ENCODE measurements around the gene CCDC33.

The CCDC33 gene

DNA sequence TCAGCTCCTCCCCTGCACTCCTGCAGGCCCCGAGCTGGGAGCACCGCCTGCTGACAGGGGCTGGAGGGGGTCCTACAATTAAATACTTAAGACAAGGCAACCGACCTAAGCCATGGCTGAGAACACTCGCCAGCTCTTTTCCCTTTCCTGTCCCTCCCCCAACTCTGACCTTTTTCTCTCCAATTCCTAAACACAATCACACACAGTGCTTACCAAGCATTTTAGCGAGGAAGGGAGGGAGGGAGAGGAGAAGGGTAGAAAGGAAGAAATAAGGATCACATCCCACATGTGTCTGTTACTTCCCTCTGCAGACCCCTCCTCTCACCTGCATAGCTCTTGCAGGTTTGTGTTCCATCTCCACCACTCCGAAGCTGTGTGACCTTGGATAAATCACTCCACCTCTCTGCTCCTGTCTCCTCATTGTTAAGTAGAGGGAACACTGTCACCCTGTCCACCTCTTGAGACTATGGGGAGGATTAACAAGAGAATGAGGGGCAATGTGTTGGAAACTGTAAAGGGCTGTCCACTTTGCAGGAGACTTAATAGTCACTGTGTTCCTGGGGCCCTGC lies 67.7 kb downstream of the CCDC33 start:
- peaks cover 0 to 66% (median 39%) of the 10 kb centered on the region in 5 experiments for H3K27me3 ChIP-seq (replicated peaks in 2 of 5; ENCODE audit: control insufficient read depth in 4 of 5, insufficient read depth in 5 of 5, low read length in 4 of 5)
- peaks cover 0 to 6% (median 0%) of the 10 kb centered on the region in 4 experiments for H3K4me1 ChIP-seq (ENCODE audit: control extremely low read depth in 1 of 4, control insufficient read depth in 4 of 4, insufficient read depth in 4 of 4, low read length in 3 of 4)
- no peaks in the 10 kb centered on the region for H3K9me3 ChIP-seq (ENCODE audit: control extremely low read depth in 1 of 5, control insufficient read depth in 4 of 5, insufficient read depth in 2 of 5, low read depth in 1 of 5, low read length in 4 of 5)
- POLR2A ChIA-PET, result no interaction called here
- DNase-seq, result no peak
- H3K4me3 ChIP-seq (ENCODE audit: control insufficient read depth in 1 of 7, extremely low read depth in 1 of 7, insufficient read depth in 4 of 7, low read depth in 2 of 7, low read length in 6 of 7), result no peak overlapping the region
- H3K27ac ChIP-seq (ENCODE audit: insufficient read depth in 1 of 2, low read depth in 1 of 2, low read length in 2 of 2, poor library complexity in 1 of 2, severe bottlenecking in 2 of 2), result no peak overlapping the region
- WGBS (ENCODE audit: insufficient coverage), result no CpG with 5 or more reads among the region's 6 CpGs
- CTCF ChIA-PET, result interaction anchor here (0.9 to 2.1 kb wide), 8 partner anchors 17 to 352 kb away, joined by 3 to 12 read pairs (median 4); no protein-coding TSS in a partner anchor
- H3K36me3 ChIP-seq (ENCODE audit: control insufficient read depth in 4 of 4, insufficient read depth in 4 of 4, low read length in 3 of 4), result no peaks in the 10 kb centered on the region

DNA sequence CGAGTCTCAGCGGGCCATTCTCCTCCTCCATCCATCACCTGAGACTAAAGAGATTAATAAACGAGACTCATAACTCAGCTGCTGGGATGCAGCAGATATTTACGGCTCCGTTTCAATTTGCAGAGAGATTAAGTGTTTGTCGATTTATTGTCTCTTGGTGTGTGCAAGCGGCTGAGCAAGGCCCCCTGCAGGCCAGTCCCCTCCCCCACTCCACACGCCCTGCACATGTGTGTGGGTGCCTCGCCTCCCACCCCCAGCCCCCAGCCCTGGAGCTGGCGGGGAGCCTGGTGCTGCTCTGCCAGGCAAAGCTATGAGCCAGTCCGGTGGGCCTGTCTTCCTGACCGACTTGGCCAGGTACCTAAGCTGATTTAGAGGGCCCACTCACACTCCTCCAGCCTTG lies 68.3 kb downstream of the CCDC33 start:
- peaks cover 0 to 66% (median 36%) of the 10 kb centered on the region in 5 experiments for H3K27me3 ChIP-seq (replicated peaks in 2 of 5; ENCODE audit: control insufficient read depth in 4 of 5, insufficient read depth in 5 of 5, low read length in 4 of 5)
- ChIA-PET CTCF (interaction anchor here (0.6 to 2.1 kb wide), 10 partner anchors 16 to 353 kb away, joined by 3 to 12 read pairs (median 4); no protein-coding TSS in a partner anchor), POLR2A (no interaction called here)
- no peak overlapping the region for H3K4me3 ChIP-seq (ENCODE audit: control insufficient read depth in 1 of 7, extremely low read depth in 1 of 7, insufficient read depth in 4 of 7, low read depth in 2 of 7, low read length in 6 of 7)
- H3K9me3 ChIP-seq (ENCODE audit: control extremely low read depth in 1 of 5, control insufficient read depth in 4 of 5, insufficient read depth in 2 of 5, low read depth in 1 of 5, low read length in 4 of 5), result no peaks in the 10 kb centered on the region
- 82% methylated on average over 6 of the region's 12 CpGs for WGBS (ENCODE audit: insufficient coverage)
- H3K36me3 ChIP-seq (ENCODE audit: control insufficient read depth in 4 of 4, insufficient read depth in 4 of 4, low read length in 3 of 4), result no peaks in the 10 kb centered on the region
- no peak for DNase-seq
- peaks cover 0 to 6% (median 0%) of the 10 kb centered on the region in 4 experiments for H3K4me1 ChIP-seq (ENCODE audit: control extremely low read depth in 1 of 4, control insufficient read depth in 4 of 4, insufficient read depth in 4 of 4, low read length in 3 of 4)
- no peak overlapping the region for H3K27ac ChIP-seq (ENCODE audit: insufficient read depth in 1 of 2, low read depth in 1 of 2, low read length in 2 of 2, poor library complexity in 1 of 2, severe bottlenecking in 2 of 2)

DNA sequence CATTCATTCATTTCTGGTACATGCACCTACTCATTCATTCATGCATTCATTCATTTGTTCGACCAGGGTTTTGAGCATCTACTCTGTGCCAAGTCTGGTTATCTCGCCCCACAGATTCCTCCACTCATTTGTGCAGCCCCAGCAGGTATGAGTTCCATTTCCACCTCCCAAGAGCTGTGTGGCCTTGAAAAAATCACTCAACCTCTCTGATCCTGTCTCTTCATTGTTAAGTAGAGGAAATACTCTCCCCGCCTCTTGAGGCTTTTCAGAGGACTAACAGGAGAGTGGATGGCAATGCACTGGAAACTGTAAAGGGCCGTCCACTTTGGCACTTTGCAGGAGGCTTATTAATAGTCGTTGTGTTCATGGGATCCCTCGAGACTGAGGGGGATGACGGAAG lies 69.6 kb downstream of the CCDC33 start:
- Histone ChIP-seq H3K4me1 (ENCODE audit: control extremely low read depth in 1 of 4, control insufficient read depth in 4 of 4, insufficient read depth in 4 of 4, low read length in 3 of 4) (peaks cover 0 to 6% (median 0%) of the 10 kb centered on the region in 4 experiments), H3K4me3 (ENCODE audit: control insufficient read depth in 1 of 7, extremely low read depth in 1 of 7, insufficient read depth in 4 of 7, low read depth in 2 of 7, low read length in 6 of 7) (no peak overlapping the region), H3K27ac (ENCODE audit: insufficient read depth in 1 of 2, low read depth in 1 of 2, low read length in 2 of 2, poor library complexity in 1 of 2, severe bottlenecking in 2 of 2) (no peak overlapping the region), H3K9me3 (ENCODE audit: control extremely low read depth in 1 of 5, control insufficient read depth in 4 of 5, insufficient read depth in 2 of 5, low read depth in 1 of 5, low read length in 4 of 5) (no peaks in the 10 kb centered on the region), H3K36me3 (ENCODE audit: control insufficient read depth in 4 of 4, insufficient read depth in 4 of 4, low read length in 3 of 4) (no peaks in the 10 kb centered on the region), H3K27me3 (replicated peaks in 2 of 5; ENCODE audit: control insufficient read depth in 4 of 5, insufficient read depth in 5 of 5, low read length in 4 of 5) (peaks cover 0 to 54% (median 27%) of the 10 kb centered on the region in 5 experiments)
- ChIA-PET CTCF (interaction anchor here (1.3 to 1.6 kb wide), 2 partner anchors 66 to 354 kb away, joined by 3 to 4 read pairs; no protein-coding TSS in a partner anchor), POLR2A (no interaction called here)
- WGBS (ENCODE audit: insufficient coverage), result 88% methylated on average over 6 of the region's 7 CpGs
- DNase-seq, result no peak

DNA sequence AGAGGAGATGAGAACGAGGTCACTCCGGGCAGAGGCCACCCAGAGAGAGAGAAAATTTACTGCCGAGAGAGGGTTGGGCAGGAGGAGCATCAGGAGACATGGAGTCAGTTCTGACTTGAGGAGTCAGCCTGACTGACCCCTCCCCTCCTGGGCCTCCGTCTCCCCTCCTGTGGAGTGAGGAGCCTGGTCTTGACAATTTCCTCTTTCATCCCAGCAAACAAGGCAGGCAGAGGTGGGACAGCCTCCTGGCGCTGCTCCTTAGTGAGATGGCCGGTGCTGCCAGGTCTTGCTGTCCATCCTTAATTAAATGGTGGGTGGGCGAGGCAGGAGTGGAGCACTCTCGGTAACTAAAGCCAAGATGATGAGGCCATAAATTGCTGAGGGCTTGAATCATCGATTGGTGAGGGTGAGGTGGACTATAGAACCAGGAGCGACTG lies 70.7 kb downstream of the CCDC33 start:
- ChIA-PET POLR2A (no interaction called here), CTCF (interaction anchor here (1.0 to 4.1 kb wide), 11 partner anchors 9 to 337 kb away, joined by 3 to 44 read pairs (median 4); no protein-coding TSS in a partner anchor)
- no peak overlapping the region for H3K4me3 ChIP-seq (ENCODE audit: control insufficient read depth in 1 of 7, extremely low read depth in 1 of 7, insufficient read depth in 4 of 7, low read depth in 2 of 7, low read length in 6 of 7)
- H3K27me3 ChIP-seq (replicated peaks in 2 of 5; ENCODE audit: control insufficient read depth in 4 of 5, insufficient read depth in 5 of 5, low read length in 4 of 5), result peaks cover 0 to 43% (median 19%) of the 10 kb centered on the region in 5 experiments
- H3K36me3 ChIP-seq (ENCODE audit: control insufficient read depth in 4 of 4, insufficient read depth in 4 of 4, low read length in 3 of 4), result no peaks in the 10 kb centered on the region
- peaks cover 0 to 7% (median 0%) of the 10 kb centered on the region in 4 experiments for H3K4me1 ChIP-seq (ENCODE audit: control extremely low read depth in 1 of 4, control insufficient read depth in 4 of 4, insufficient read depth in 4 of 4, low read length in 3 of 4)
- no peak for DNase-seq
- H3K9me3 ChIP-seq (ENCODE audit: control extremely low read depth in 1 of 5, control insufficient read depth in 4 of 5, insufficient read depth in 2 of 5, low read depth in 1 of 5, low read length in 4 of 5), result no peaks in the 10 kb centered on the region
- WGBS (ENCODE audit: insufficient coverage), result 73% methylated on average over 6 of the region's 10 CpGs
- H3K27ac ChIP-seq (ENCODE audit: insufficient read depth in 1 of 2, low read depth in 1 of 2, low read length in 2 of 2, poor library complexity in 1 of 2, severe bottlenecking in 2 of 2), result no peak overlapping the region

DNA sequence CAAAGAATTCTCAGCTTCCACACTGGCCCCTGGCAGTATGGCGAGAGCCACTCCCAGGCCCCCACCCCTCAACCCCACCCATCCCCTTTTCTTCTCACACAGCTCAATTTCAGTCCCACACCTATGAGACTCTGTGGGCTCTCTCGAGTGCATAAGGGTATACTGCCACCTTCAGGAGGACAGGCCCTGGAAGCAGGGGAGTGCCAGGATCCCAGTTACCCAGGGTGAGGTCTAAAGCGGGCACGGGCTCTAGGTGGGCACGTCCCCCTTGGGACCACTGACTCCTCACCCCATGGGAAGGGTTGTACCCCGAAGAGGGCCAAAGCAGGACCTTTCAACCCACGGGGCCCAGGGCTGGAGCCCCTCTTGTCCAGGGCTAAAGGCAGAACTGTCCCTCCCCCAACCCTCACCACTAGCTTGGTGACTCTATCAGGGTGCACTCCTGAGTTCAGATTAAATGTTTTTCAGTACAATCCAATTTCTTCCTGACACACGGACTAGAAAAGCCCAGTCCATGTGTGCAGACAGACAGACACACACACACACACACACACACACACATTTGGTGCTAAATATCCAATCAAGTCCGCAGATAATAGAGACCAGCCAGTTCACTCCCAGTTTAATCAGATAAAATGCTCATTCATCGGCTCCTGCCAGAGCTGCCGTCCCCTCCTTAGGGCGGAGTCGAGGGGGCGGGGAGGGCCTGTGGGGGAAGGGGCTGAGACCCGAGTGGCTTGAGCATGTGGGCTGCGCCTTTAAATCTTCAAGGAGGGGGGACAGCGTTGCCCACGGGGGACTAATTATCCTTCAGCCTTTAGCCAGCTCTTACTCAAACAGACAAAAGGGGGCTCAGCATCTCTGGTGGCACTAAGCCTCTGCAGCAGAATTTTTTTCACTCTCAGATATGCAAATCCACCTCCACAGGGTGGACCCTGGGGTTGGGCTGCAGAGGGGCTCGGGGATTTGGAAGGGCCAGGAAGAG lies 72.0 kb downstream of the CCDC33 start:
- 29% methylated on average over 14 of the region's 19 CpGs for WGBS (ENCODE audit: insufficient coverage)
- Histone ChIP-seq H3K36me3 (ENCODE audit: control insufficient read depth in 4 of 4, insufficient read depth in 4 of 4, low read length in 3 of 4) (no peaks in the 10 kb centered on the region), H3K27ac (ENCODE audit: insufficient read depth in 1 of 2, low read depth in 1 of 2, low read length in 2 of 2, poor library complexity in 1 of 2, severe bottlenecking in 2 of 2) (no peak overlapping the region), H3K4me3 (ENCODE audit: control insufficient read depth in 1 of 7, extremely low read depth in 1 of 7, insufficient read depth in 4 of 7, low read depth in 2 of 7, low read length in 6 of 7) (no peak overlapping the region), H3K4me1 (ENCODE audit: control extremely low read depth in 1 of 4, control insufficient read depth in 4 of 4, insufficient read depth in 4 of 4, low read length in 3 of 4) (peaks cover 0 to 20% (median 0%) of the 10 kb centered on the region in 4 experiments), H3K27me3 (replicated peaks in 2 of 5; ENCODE audit: control insufficient read depth in 4 of 5, insufficient read depth in 5 of 5, low read length in 4 of 5) (peaks cover 0 to 30% (median 17%) of the 10 kb centered on the region in 5 experiments), H3K9me3 (ENCODE audit: control extremely low read depth in 1 of 5, control insufficient read depth in 4 of 5, insufficient read depth in 2 of 5, low read depth in 1 of 5, low read length in 4 of 5) (no peaks in the 10 kb centered on the region)
- CTCF ChIA-PET, result interaction anchor here (0.6 to 4.1 kb wide), 25 partner anchors 11 to 611 kb away, joined by 3 to 44 read pairs (median 3); partner anchors contain the start of gene STRA6
- peak; percentile 57 to 72 (median 59) for DNase-seq
- POLR2A ChIA-PET, result no interaction called here

DNA sequence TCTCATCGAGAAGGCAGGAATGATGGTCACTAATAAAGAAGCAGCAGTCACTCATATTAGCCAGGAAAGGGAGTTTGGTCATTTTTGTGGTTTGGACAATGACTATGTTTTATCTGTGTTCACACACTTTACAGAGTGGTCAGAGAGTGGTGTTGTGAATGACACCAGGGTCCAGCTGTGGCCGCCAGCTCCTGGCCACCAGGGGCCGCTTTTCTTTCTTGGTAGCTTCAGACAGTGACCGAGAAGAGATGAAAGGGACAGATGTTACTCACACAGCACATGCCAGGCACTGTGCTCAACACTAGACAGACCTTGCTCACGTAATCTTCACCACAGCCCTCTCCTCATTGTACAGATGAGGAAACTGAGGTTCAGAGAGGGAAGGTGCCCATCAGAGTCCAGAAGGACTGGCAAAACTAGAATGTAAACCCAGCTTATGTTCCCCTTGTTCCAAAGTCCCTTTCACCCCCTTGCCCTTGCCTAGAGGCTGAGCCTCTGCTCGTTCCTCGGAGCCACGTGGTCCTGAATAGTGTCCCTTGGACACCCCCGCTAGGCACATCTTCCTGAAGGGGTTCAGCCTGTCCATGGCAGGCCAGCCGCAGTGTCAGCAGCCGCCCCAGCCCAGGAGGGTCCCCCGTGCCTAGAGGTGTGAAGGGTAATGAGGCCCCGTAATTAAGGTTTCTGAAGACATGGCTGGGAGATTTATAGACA lies 75.8 kb downstream of the CCDC33 start:
- Histone ChIP-seq H3K4me3 (ENCODE audit: control insufficient read depth in 1 of 7, extremely low read depth in 1 of 7, insufficient read depth in 4 of 7, low read depth in 2 of 7, low read length in 6 of 7) (no peak overlapping the region), H3K36me3 (ENCODE audit: control insufficient read depth in 4 of 4, insufficient read depth in 4 of 4, low read length in 3 of 4) (no peaks in the 10 kb centered on the region), H3K4me1 (ENCODE audit: control extremely low read depth in 1 of 4, control insufficient read depth in 4 of 4, insufficient read depth in 4 of 4, low read length in 3 of 4) (peaks cover 0 to 51% (median 22%) of the 10 kb centered on the region in 4 experiments), H3K27me3 (replicated peaks in 2 of 5; ENCODE audit: control insufficient read depth in 4 of 5, insufficient read depth in 5 of 5, low read length in 4 of 5) (peaks cover 0 to 11% (median 4%) of the 10 kb centered on the region in 5 experiments), H3K27ac (ENCODE audit: insufficient read depth in 1 of 2, low read depth in 1 of 2, low read length in 2 of 2, poor library complexity in 1 of 2, severe bottlenecking in 2 of 2) (no peak overlapping the region), H3K9me3 (ENCODE audit: control extremely low read depth in 1 of 5, control insufficient read depth in 4 of 5, insufficient read depth in 2 of 5, low read depth in 1 of 5, low read length in 4 of 5) (no peaks in the 10 kb centered on the region)
- WGBS (ENCODE audit: insufficient coverage), result 97% methylated on average over 11 of the region's 13 CpGs
- no peak for DNase-seq
- ChIA-PET POLR2A (no interaction called here), CTCF (interaction anchor here (1.1 to 2.6 kb wide), 2 partner anchors 9 to 11 kb away, joined by 4 to 10 read pairs; no protein-coding TSS in a partner anchor)

Data from common myeloid progenitor, CD34-positive (primary cell).